SK-N-MC (cell line): ENCODE measurements around the gene FREM2.

Source experiments
- EZH2 ChIP-seq: fragments of 200-600 bp; sonication (generic); IDR thresholded peaks from one replicate; pipeline ENCODE4 v1.6.1; 2017; ENCODE audit warnings: antibody characterized with exemption
- POLR2AphosphoS5 ChIP-seq: IDR thresholded peaks from 2 replicates; pipeline ENCODE4 v1.6.1; 2012; ENCODE audit warnings: mild to moderate bottlenecking, low read depth, low read length, borderline replicate concordance

DNA sequence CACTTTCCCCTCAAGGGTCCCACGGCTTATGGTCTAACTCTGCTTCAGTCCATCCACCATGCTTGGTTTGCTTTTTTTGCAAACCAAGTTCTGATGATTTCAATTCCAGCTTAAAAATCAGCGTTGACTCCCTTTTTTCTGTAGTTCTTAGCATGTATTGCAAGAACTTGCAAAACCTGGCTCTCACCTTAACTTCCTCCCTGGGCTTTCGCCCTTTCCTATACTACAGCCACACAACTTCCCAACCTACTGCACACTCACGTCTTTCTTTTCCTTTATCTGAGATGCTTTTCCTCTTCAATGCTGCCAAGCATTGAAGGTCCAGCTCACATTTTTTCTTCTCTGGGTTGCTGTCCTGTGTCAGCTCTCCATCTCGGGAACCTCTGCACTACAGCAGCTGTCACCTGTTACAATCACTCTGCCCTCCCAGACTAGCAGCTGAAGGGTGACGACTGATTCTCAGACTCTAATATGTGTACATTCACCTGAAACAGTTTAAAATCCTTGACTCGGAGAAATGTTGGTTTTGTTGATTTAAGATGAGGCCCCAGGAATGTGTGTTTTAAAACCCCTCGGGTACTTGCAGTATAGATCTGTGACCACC, 143.7 kb downstream of the FREM2 start:
- TF ChIP-seq POLR2AphosphoS5: no peak
- TF ChIP-seq EZH2: no peak
